Fibroblast of the aortic adventitia (primary cell): ENCODE data around the gene RELCH. TPM values are rescaled to one million over a fixed set of nuclear protein-coding genes. Genes with fewer than 3 reads are reported as not detected.

Experiments
- DNase-seq: peaks from one replicate; pipeline ENCODE4 v3.0.0-alpha.2; 2010; ENCODE audit warnings: low read depth
- H3K4me3 ChIP-seq: 2 replicates; pipeline ENCODE4 v1.5.1; 2011; ENCODE audit warnings: low read depth, mild to moderate bottlenecking, control low read depth, low read length, moderate library complexity
- total RNA-seq: library from RNA; depleted of rRNA; stranded (reverse); fragments of >200 nt; gene quantifications from 2 replicates; pipeline ENCODE4 v1.2.3, GENCODE V29; 2012; ENCODE audit warnings: low replicate concordance
- TF ChIP-seq, protein P1 (sequence below): IDR thresholded peaks from 2 replicates; pipeline ENCODE4 v1.5.1; 2011; ENCODE audit warnings: mild to moderate bottlenecking, low read length, control low read depth, inconsistent platforms; ENCODE audit not compliant: insufficient read depth

Gene RELCH
- total RNA-seq, 1 donor, result 44.0 TPM

DNA sequence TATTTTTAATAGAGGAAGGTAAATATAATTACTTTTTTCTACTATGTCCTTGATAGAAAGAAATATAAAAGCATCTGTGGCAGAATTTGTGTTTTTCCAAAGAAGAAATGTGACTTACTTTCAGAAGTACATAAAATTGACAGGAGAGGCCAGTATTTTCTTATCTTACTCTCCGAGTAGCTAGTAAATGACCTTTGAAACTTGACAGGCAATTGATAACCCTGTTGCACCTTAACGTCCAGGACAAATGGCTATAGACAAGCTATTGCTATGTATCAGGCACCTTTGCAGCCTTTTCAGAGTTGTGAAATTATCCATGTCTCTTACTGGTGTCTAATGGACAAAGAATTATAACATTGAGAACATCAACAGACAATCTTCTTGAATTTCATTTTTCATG, 75.0 kb downstream of the RELCH start:
- TF ChIP-seq, protein P1, sequence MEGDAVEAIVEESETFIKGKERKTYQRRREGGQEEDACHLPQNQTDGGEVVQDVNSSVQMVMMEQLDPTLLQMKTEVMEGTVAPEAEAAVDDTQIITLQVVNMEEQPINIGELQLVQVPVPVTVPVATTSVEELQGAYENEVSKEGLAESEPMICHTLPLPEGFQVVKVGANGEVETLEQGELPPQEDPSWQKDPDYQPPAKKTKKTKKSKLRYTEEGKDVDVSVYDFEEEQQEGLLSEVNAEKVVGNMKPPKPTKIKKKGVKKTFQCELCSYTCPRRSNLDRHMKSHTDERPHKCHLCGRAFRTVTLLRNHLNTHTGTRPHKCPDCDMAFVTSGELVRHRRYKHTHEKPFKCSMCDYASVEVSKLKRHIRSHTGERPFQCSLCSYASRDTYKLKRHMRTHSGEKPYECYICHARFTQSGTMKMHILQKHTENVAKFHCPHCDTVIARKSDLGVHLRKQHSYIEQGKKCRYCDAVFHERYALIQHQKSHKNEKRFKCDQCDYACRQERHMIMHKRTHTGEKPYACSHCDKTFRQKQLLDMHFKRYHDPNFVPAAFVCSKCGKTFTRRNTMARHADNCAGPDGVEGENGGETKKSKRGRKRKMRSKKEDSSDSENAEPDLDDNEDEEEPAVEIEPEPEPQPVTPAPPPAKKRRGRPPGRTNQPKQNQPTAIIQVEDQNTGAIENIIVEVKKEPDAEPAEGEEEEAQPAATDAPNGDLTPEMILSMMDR, result no peak
- DNase-seq, result no peak
- H3K4me3 ChIP-seq, result no peak overlapping the region

DNA sequence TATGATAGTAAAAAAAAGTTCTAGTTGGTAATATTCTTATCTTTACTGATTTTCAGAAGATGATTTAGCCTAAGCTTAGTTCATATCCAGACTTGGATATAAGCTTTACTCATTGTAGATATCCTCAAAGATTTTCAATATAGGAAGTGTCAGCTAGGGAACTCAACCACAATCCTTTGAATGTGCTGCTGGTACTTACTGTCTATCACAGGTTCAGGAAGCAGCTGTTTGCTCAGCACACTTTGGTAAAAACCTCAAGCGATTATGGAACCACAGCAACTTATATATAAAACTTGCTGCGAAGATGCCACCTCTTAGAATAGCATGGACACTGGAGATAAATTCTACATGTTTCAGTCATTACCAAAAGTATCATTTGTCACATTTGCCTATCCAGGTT, 77.9 kb downstream of the RELCH start:
- TF ChIP-seq, protein P1, result no peak
- H3K4me3 ChIP-seq, result no peak overlapping the region
- DNase-seq, result no peak

DNA sequence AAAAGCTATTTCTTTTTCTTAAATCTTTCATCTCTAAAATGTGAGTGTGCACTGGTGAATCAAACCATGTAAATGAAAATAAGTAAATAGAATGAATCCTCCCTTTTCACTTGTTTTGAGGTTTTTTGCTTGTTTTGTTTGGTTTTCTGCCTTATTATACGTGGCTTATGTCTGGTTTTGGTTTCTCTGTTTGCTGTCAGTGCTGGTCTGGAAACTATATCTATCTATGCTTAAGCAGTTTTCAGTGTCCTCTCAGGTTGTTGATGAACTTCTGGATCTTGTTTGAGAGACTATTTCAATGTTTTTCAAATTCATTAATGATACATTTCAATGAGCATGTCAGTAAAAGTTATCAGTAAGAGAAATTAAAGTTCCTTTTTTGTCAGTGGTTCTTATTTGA, 90.0 kb downstream of the RELCH start:
- no peak for DNase-seq

GRCh38 chr18:62279561-62279960, 92.5 kb downstream of the RELCH start:
- DNase-seq, result no peak
- TF ChIP-seq, protein P1, result no peak
- no peak overlapping the region for H3K4me3 ChIP-seq

More for the DNA sequence above, 90.0 kb downstream of the RELCH start:
- TF ChIP-seq, protein P1, result no peak
- no peak overlapping the region for H3K4me3 ChIP-seq

DNA sequence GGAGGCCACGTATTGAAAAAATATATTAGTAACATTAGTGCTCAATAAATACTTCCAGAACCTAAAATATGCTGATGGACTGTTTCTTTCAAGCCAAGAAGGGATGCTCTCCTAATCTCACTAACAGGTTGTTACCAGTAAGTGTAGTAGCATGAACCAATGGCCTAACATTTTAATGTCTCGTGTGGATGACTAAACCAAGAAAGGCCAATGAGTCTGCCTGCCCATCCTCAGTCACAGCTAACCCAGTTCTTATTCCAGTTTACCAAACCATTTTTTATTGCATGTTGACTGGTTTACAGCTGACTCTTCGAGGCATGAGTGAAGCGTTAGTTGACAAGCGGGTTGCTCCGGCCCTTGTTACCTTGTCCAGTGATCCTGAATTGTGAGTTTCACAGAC, 93.0 kb downstream of the RELCH start:
- no peak for DNase-seq
- H3K4me3 ChIP-seq, result no peak overlapping the region
- TF ChIP-seq, protein P1, result no peak

DNA sequence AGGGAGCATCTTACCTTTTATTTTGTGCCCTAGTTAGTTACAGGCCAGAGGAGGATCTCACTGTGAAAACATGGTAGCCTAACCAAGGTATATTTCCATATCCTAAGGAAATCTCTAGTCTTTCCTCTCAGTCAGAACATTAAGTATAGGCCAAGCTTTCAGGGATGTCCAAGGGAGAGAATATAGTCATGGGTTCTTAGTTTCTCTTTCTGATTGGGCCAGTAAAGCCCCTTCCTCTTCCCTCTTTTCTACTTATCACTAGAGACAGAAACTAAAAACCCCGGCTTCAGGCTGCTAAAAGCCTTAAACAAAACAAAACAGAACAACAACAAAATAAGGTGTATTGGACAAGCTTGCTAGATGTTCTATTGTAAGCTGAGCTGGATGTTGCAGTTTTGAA, 93.7 kb downstream of the RELCH start:
- H3K4me3 ChIP-seq, result no peak overlapping the region
- no peak for DNase-seq
- TF ChIP-seq, protein P1, result no peak

- TF ChIP-seq, protein P1, result no peak
- peak; percentile 91 for DNase-seq
- H3K4me3 ChIP-seq, result no peak overlapping the region
Observed at GRCh38 chr18:62281684-62282083, 94.6 kb downstream of the RELCH start.
